KMS-11 (cell line): ENCODE measurements around the gene DAB1.

ENCODE experiments used
- H2AFZ ChIP-seq: fragments of 200-600 bp; sonication (generic); 2 replicates; pipeline ENCODE4 v1.6.1; 2016; ENCODE audit warnings: antibody characterized with exemption, mixed run types, low read depth
- H3K27ac ChIP-seq: fragments of 200-600 bp; sonication (generic); 2 replicates; pipeline ENCODE4 v1.6.1; 2016; ENCODE audit warnings: mild to moderate bottlenecking, mixed run types
- H3K27me3 ChIP-seq: fragments of 200-600 bp; sonication (generic); 2 replicates; pipeline ENCODE4 v1.6.1; 2017; ENCODE audit warnings: mild to moderate bottlenecking, low read depth, mixed run types, moderate library complexity; ENCODE audit not compliant: insufficient read depth
- H3K36me3 ChIP-seq: fragments of 200-600 bp; sonication (generic); 2 replicates; pipeline ENCODE4 v1.6.1; 2017; ENCODE audit warnings: mild to moderate bottlenecking, mixed run types; ENCODE audit not compliant: insufficient read depth
- H3K4me1 ChIP-seq: fragments of 200-600 bp; sonication (generic); 2 replicates; pipeline ENCODE4 v1.6.1; 2016; ENCODE audit warnings: mild to moderate bottlenecking, low read depth, mixed run types; ENCODE audit not compliant: poor library complexity, severe bottlenecking
- H3K4me2 ChIP-seq: fragments of 200-600 bp; sonication (generic); 2 replicates; pipeline ENCODE4 v1.7.0; 2016; ENCODE audit warnings: mild to moderate bottlenecking, mixed run types
- H3K4me3 ChIP-seq: fragments of 200-600 bp; sonication (generic); IDR thresholded peaks from 2 replicates; pipeline ENCODE4 v1.6.1; 2017; ENCODE audit warnings: low read depth, low read length, mixed read lengths; ENCODE audit not compliant: insufficient read depth
- H3K79me2 ChIP-seq: fragments of 200-600 bp; sonication (generic); 2 replicates; pipeline ENCODE4 v1.6.1; 2016; ENCODE audit warnings: low read depth, mixed run types; ENCODE audit not compliant: insufficient read depth
- H3K9ac ChIP-seq: fragments of 200-600 bp; sonication (generic); 2 replicates; pipeline ENCODE4 v1.6.1; 2016; ENCODE audit warnings: mild to moderate bottlenecking, mixed run types
- H4K20me1 ChIP-seq: fragments of 200-600 bp; sonication (generic); 2 replicates; pipeline ENCODE4 v1.6.1; 2016; ENCODE audit warnings: mild to moderate bottlenecking, mixed run types; ENCODE audit not compliant: insufficient read depth
- CTCF ChIP-seq: fragments of 200-600 bp; sonication (generic); conservative IDR thresholded peaks from 2 replicates; pipeline ENCODE4 v1.6.1; 2017; ENCODE audit warnings: low read depth, mild to moderate bottlenecking, antibody characterized with exemption, low read length, moderate library complexity, mixed read lengths

The DAB1 gene

GRCh38 chr1:57163789-57164188, 260.1 kb downstream of the DAB1 start:
- no peaks in the 10 kb centered on the region for H3K79me2 ChIP-seq
- no peak overlapping the region for H3K4me3 ChIP-seq
- no peak overlapping the region for H3K4me2 ChIP-seq
- no peak for TF ChIP-seq CTCF
- no peak overlapping the region for H3K27ac ChIP-seq
- no peaks in the 10 kb centered on the region for H3K27me3 ChIP-seq
- H3K36me3 ChIP-seq, result no peaks in the 10 kb centered on the region
- no peaks in the 10 kb centered on the region for H4K20me1 ChIP-seq
- H3K9ac ChIP-seq, result no peak overlapping the region
- no peaks in the 10 kb centered on the region for H3K4me1 ChIP-seq
- H2AFZ ChIP-seq, result no peak overlapping the region

GRCh38 chr1:57163325-57163724, 260.5 kb downstream of the DAB1 start:
- no peak overlapping the region for H3K4me3 ChIP-seq
- no peak for TF ChIP-seq CTCF
- H3K4me1 ChIP-seq, result no peaks in the 10 kb centered on the region
- H2AFZ ChIP-seq, result no peak overlapping the region
- H3K4me2 ChIP-seq, result no peak overlapping the region
- no peaks in the 10 kb centered on the region for H3K36me3 ChIP-seq
- no peaks in the 10 kb centered on the region for H4K20me1 ChIP-seq
- H3K27ac ChIP-seq, result no peak overlapping the region
- no peak overlapping the region for H3K9ac ChIP-seq
- no peaks in the 10 kb centered on the region for H3K79me2 ChIP-seq
- H3K27me3 ChIP-seq, result no peaks in the 10 kb centered on the region

DNA sequence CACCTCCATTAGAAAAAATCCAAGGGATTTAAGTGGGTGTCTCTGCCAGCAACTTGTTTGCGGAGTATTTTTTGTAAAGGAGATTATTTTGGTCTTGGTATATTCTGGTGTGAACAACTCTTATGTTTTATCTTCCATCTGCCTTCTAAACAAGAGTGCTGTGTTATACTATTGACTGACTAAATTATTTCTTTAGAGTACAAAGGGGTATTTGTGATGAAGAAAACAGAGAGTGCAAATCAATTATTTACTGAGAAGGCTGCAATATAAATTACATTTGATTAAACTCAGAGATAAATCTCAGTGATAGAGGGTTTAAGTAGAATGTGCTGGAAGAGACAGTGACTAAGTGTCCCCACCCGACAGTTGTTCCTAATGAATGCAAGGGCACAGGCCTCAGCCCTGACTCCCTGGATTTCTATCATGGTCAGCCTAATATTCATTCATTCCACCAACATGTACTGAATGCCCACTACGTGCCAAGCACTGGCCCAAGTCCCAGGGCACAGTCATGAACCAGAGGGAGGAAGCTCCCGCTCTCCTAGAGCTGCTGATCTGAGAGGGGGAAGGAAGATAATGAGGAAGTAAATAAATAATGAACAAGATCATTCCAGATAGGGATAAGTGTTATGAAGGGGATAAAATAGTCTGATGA, 261.1 kb downstream of the DAB1 start:
- Histone ChIP-seq H3K9ac (no peak overlapping the region), H3K4me1 (no peaks in the 10 kb centered on the region), H3K79me2 (no peaks in the 10 kb centered on the region), H3K36me3 (no peaks in the 10 kb centered on the region), H4K20me1 (no peaks in the 10 kb centered on the region), H3K4me3 (no peak overlapping the region), H3K27me3 (no peaks in the 10 kb centered on the region), H3K4me2 (no peak overlapping the region), H3K27ac (no peak overlapping the region), H2AFZ (no peak overlapping the region)
- no peak for TF ChIP-seq CTCF

- Histone ChIP-seq H3K4me1 (no peaks in the 10 kb centered on the region), H2AFZ (no peak overlapping the region), H3K27ac (no peak overlapping the region), H3K9ac (no peak overlapping the region), H3K36me3 (no peaks in the 10 kb centered on the region), H3K79me2 (no peaks in the 10 kb centered on the region), H3K4me2 (no peak overlapping the region), H3K27me3 (no peaks in the 10 kb centered on the region), H3K4me3 (no peak overlapping the region), H4K20me1 (no peaks in the 10 kb centered on the region)
- no peak for TF ChIP-seq CTCF
These were observed 263.3 kb downstream of the DAB1 start for GRCh38 chr1:57160594-57160993.
